Neural cell (in vitro differentiated cells): Measurements from ENCODE around the gene MYO9A.

Experiments used
- EZH2 ChIP-seq: fragments of 200-600, 300-800 bp; shearing (Covaris generic), sonication (generic); IDR thresholded peaks from 2 replicates; pipeline ENCODE4 v1.6.1; 2014; ENCODE audit warnings: antibody characterized with exemption, low read length, borderline replicate concordance, mild to moderate bottlenecking; ENCODE audit not compliant: insufficient read depth, poor library complexity, severe bottlenecking
- POLR2AphosphoS5 ChIP-seq: IDR thresholded peaks from 2 replicates; pipeline ENCODE4 v1.6.1; 2012
- TF ChIP-seq, protein P1 (sequence below): fragments of 450-650 bp; IDR thresholded peaks from 2 replicates; pipeline ENCODE4 v1.5.1; 2014; ENCODE audit warnings: antibody characterized with exemption, mild to moderate bottlenecking, moderate library complexity; ENCODE audit not compliant: poor library complexity, severe bottlenecking

DNA sequence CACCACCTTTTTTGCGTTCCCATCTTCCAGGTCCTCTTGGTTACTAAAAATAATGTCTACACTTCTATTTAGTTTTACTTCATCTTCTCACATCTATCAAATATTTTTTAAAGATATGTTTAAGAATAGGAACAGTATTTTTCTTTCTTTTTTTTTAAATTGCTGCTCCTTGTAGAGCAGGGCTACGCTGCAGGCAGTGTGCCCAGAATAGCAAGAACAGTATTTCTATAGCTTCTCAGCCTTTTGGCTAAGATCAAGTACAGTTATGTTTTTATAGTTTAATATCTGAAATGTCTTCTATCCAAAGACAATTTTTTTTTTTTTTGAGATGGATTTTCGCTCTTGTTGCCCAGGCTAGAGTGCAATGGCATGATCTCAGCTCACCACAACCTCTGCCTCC, 73.0 kb downstream of the MYO9A start:
- TF ChIP-seq, protein P1, sequence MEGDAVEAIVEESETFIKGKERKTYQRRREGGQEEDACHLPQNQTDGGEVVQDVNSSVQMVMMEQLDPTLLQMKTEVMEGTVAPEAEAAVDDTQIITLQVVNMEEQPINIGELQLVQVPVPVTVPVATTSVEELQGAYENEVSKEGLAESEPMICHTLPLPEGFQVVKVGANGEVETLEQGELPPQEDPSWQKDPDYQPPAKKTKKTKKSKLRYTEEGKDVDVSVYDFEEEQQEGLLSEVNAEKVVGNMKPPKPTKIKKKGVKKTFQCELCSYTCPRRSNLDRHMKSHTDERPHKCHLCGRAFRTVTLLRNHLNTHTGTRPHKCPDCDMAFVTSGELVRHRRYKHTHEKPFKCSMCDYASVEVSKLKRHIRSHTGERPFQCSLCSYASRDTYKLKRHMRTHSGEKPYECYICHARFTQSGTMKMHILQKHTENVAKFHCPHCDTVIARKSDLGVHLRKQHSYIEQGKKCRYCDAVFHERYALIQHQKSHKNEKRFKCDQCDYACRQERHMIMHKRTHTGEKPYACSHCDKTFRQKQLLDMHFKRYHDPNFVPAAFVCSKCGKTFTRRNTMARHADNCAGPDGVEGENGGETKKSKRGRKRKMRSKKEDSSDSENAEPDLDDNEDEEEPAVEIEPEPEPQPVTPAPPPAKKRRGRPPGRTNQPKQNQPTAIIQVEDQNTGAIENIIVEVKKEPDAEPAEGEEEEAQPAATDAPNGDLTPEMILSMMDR = no peak
- TF ChIP-seq EZH2 (no peak), POLR2AphosphoS5 (no peak)
